Activated CD4-positive, CD25-positive, alpha-beta regulatory T cell (primary cell): ENCODE results near the gene GIPC3.
A peak's percentile ranks its signal among the peaks of the same experiment; 100 is the strongest.
"Not testable (repeated sequence)": the region's sequence is repeated elsewhere in the genome, so short reads cannot be mapped to it uniquely, and the experiment has no call there.

Experiments used
- DNase-seq, 4 experiments: peaks; one replicate each; lab custom pipeline; 2025; lab: John Stamatoyannopoulos, UW

Gene GIPC3

DNA sequence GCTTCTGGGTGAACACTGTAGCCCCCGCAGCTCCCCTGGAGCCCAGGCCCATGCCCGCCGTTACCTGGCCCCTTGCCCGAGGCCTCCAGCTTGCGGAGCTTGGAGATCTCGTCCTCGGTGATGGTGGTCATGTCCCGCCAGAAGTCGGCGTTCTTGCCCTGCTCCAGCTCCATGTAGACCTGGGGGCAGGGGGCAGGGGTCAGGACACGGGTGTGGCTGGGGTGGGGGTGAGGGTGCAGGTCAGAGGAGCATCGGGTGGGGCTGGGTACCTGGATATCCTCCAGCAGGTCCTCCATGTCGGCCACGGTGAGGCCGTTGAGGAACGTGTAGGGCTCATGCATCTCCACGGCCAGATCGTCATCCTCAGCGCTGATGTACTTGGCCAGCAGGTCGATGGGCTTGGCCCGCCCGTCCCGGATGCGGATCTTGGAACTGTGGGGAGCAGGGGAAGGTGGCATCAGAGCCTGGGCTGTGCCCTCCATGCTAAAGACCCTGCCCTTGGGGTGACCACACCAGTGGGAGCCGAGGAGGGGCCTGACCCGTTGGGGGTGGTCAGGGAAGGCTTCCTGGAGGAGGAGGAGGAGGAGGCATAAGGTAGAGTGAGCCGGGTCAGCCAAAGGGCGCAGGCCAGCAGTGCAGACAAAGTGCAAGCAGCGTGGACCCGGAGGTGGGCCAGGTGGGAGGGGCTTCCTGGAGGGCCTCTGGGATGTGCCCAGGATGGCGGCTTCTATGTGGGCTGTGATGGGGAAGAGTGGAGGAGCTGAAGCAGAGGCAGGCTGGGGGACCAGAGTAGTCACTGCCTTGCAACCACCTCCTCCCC, 33.7 kb downstream of the GIPC3 start:
- DNase-seq = no peak

DNA sequence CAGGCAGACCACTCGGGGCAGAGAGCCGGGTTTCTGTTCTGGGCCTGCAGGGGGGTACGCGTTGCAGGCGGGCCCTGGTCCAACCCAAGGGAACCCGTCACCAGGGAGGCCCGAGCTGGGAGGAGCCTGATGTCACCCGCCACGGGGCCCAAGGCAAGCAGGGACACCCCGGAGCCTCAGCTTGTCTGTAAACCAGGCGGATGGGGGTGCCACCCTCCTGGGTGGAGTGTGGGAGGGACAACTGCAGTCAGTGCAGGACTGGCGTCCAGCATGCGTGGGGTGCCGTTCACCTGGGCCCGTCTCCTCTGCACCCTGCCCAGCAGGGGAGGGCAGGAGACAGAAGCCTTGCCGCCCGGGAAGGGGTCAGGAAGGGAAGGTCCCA, 34.3 kb downstream of the GIPC3 start:
- DNase-seq = no peak

DNA sequence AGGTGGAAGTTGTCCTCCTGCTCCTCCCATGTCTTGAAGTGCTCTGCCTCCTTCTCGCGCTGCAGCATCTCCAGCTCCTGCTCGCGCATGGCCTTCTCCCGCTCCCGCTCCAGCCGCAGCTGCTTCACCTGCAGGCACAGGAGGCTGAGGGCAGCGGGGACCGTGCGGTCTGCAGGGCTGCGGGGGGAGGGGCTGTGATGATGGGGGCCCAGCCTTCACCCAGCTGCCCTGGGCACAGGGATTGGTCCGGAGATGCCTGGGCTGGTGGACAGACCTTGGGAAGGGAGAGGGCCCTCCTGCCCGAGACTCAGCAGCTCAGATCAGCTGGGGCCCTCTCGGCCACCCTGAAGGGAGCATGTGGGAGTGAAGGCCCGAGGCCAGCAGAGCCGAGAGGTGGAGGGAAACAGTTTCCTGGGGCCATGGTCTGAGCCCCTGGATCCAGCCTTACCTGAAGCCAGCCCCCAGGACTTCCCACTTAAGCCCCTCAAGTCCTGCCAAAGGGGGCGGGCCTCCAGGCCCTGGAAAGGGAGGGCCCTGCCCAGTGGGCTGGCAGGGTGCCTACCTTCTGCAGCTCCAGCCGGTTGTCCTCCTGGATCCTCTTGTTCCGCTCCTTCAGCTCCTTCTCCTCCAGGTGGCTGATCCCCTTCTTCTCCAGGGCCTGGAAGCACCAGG, 35.0 kb downstream of the GIPC3 start:
- DNase-seq = no peak

DNA sequence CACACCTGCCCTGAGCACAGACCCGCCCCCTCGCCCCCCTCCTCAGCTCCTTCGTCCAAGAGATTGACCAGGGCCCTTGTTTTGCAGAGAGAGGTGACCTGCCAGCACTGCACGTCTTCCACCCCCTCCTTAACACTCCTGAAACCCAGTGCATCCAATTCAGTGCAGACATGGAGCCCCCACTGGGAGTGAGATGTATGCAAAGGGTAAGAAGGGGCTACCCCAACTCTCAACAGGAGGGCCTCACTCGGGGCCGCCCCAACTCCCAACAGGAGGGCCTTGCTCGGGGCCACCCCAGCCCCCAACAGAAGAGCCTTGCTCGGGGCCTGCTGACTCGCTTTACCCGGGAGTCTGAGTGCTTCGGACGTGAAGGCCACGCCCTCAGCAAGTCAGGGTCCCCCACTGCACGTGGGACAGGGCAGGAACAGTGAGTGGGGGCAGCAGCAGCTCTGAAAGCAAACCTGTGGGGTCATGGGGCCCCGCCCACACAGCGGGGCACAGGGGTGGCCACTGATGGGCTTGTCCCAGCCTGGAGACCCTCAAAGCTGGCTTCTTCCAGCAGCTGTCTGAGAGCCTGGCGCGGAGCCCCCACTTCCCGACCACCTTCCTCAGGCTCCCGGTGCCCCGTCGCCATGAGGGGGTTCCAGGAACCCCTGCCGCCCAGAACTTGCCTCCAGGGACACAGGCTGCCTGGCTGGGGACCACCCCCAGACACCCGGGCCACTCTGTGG, 35.7 kb downstream of the GIPC3 start:
- DNase-seq = no peak

DNA sequence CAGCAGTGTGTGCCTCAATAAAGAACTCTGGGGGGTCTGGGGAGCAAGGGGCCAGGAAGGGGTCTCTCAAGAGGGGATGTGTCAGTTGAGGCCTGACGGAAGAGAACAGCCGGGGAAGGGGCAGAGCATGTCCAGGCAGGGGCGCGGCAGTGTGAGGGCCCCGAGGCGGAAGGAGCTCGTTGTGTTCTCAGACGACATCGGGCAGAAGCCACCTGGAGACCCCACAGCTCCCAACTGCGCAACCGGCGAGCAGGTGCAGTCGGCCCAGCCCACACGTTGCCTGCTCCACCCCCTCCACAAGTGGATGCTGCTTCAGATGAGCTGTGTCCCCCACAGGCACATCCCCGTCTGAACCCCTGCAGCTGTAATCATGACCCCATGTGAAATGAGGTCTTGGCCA, 36.4 kb downstream of the GIPC3 start:
- no peak for DNase-seq

DNA sequence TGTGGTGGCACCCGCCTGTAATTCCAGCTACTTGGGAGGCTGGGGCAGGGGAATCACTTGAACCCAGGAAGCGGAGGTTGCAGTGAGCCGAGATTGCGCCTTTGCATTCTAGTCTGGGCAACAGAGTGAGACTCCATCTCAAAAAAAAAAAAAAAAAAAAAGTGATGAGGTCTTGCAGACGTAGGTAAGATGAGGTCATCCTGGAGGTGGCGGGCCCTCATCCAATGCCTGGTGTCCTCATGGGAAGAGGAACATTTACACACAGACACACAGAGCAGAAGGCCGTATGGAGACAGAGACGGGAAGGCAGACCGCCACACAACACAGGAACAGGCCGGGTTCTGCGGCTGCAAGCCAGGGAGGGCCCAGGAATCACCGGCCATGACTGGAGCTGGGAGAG, 36.9 kb downstream of the GIPC3 start:
- DNase-seq = no peak

DNA sequence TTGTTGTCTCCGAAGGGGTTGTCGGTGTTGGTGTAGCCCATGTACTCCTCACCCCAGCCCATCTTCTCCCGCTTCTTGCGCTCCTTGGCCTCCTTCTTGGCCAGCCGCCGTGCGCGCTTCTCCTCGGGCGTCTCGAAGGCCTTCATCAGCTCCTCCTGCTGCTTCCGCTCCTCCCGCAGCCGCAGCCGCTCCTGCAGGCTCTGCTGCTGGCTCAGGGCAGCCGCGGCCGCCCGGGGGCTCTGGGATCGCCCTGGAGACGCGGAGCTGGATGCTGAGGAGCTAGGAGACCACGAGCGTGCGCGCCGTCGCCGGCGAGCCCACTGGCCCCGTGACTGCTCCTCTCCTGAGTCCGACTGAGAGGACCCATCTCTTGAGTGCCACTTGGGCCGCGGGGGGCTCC, 38.4 kb downstream of the GIPC3 start:
- DNase-seq = no peak

DNA sequence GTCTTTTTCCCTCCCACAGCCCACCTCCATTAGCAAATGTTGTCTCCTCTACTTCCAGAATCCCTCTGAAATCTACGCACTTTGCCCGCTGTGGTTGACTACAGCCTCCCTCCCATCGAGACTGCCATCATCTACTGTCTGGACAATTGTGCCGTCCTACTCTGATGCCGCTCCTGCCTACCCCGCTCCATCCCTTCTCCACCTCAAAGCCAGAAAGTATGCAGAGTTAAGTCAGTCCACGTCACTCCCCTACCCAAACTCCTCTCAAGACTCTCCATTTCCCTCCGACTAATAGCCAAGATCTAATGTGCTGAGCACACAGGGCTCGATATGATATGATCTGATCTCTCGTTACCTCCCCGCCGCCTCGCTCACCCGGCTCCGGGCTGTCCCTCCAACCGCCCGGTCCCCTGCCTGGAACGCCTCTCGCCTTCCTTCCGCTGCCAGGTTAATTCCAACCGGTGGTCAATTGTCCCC, 40.8 kb downstream of the GIPC3 start:
- no peak for DNase-seq

DNA sequence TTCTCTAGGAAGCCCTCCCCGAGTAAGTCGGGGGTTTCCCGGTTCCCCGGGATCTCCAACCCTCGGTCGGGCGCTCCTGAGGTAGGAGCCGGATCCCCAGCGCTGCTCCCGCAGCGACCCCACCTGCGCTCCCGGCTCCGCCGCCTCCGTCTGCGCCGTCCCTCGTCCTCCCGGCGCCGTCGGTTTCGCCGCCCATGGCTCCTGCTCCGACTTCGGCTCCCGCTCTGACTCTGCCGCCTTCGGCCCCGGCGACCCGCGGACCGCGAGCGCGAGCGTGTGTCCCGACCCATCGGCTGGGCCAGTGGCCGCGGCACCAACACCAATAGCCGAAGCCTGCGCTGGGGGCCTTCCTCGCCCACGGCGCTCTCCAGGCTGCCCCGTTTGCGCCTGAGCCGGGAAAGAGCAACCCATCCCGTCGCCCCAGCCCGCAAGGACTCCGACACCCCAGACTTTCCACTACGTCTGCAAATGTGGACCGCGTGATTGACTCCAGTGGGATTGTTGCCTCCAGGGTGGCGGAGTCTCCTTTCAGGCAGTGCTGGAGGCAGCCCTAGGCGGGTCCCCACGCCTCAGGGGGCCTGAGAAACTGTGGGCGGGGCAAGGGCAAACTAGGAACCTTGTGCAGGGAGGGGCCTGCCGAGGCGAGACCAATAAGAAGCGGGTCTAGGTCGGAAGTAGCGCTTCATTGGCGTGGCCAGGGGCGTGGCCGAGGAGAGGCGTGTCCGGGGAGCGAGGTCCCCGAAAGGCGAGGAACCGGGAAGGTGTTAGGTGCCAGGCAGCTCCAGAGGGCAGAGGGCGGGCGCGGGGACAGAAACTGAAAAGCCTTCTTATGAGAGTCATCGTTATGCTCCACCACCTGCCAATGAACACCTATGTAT, 41.4 kb downstream of the GIPC3 start, which contains the start of gene CACTIN:
TSS of gene CACTIN (minus strand) at position 318 of the 878 bp plus-strand sequence. CDS start at position 290, 28 bp downstream.
- peak; percentile 96 to 98 (median 98) for DNase-seq

DNA sequence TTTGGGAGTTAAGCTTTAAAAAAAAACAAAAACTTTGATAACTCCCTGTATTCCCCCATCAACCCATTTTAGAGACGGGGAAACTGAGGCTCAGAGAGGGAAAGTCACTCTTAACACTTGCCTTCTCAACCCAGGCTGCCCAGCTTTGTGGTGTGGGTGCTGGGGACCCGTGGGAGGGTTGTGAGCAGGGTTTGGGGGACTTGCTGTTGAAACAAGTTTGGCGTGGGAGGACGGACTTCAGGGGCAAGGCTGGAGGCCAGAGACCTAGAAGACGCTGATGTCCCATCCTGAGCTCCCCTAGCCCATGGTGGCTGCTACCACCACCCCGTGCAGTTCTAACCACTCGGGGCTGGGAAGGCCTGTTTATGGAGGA, 42.1 kb downstream of the GIPC3 start:
- DNase-seq = no peak

DNA sequence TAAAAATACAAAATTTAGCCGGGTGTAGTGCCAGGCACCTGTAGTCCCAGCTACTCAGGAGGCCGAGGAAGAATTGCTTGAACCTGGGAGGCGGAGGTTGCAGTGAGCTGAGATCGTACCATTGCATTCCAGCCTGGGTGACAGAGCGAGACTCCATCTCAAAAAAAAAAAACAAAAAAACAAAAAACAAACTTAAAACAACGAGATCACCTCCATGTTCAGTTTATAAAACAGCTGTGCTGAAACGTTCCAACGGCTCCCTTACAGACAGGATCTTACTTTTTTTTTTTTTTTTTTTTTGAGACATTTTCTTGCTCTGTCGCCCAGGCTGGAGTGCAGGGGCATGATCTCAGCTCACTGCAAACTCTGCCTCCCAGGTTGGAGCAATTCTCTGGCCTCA, 43.5 kb downstream of the GIPC3 start:
- DNase-seq = not testable (repeated sequence)

DNA sequence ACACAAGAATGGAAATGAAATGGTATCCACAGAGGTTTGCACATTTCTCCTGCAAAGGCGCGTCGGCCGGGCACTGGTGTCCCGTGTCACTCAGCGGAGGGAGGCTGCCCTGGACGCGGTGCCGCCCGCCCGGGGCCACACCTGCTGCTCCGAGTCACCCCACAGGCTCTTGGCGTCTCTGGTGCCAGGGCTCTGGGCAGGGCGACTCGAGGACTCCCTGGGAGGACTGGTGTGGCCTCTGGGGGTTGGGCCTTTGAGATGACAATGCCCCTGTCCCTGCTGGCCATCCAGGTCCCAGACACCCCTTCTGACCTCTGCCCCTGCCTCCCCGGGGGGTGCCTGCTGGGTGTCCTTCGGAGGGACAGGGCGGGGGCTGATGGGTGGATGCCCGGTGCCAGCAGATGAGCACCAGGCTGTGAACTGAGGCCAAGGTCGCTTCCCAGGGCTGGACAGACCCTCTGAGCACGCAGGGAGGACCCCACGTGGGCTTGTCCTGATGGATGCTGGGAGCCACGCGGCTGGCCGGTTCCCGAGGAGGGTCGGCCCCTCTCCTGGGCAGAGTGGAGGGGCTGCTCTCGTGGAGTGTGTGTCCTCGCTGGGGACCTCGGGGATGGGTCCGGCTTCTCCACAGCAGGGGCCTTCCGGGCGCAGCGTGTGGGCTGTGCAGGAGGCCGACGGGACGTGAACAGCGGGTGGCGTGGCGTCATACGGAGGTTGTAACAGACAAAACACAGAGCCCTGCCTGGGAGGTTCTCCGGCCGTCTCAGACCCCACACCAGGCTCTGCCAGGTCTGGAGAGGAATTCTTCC, 46.0 kb downstream of the GIPC3 start:
- no peak for DNase-seq

DNA sequence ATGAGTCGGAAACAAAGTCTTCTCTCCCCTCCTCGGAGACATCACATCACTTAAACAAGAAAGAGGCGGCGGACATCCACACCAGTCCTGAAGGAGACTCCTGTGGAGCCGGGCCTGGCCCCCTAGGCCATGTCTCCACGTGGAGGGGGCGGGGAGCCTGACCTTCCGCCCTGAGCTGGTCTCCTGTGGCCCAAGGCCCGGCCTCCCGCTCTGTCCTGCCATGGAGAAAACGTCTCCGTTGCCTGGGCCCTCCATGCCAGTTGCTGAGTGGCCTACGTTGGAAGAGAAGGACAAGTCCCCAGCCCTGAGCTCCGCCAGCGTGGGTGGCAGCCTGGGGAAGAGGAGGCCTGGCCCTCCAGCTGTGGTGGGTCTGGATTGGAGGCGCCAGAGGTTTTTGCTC, 46.8 kb downstream of the GIPC3 start:
- no peak for DNase-seq

DNA sequence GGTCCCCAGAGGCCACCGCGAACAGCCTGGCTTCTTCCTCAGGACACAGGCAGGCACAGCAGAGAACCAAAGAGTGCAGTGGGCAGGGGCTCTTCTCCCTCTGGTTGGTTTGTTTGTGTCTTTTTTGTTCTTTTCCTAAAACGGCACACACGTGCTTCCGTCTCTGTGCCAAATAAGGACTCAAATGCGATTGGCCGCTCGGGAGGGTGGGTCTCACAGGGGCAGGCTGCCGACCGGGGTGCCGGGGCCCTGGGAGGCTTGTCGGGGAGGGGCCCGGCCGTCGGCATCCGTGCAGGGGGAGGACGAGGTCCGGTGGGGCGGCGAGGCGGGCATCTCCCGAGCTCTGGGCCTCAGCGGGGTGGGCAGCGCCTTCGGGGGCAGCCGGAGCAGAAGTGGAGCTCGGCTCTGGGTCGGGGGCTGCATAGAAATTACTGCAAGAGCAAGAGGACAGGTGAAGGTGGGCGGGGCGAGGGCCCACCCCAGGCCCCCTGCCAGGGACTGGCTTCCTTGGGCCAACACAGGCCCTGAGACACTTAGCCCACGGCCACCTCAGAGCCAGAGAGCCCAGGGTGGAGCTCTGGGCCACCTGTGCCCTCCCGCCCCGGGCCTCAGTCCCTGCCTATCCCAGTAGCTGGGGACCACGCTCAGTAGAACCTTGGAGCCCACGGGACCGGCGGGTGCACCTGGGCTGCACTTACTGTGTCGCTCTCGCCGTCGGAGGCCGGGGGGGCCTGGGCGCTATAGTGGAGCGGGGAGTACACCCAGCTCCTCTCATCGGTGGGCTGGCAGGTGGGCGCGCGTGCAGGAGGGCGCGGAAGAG, 47.7 kb downstream of the GIPC3 start:
- no peak for DNase-seq

DNA sequence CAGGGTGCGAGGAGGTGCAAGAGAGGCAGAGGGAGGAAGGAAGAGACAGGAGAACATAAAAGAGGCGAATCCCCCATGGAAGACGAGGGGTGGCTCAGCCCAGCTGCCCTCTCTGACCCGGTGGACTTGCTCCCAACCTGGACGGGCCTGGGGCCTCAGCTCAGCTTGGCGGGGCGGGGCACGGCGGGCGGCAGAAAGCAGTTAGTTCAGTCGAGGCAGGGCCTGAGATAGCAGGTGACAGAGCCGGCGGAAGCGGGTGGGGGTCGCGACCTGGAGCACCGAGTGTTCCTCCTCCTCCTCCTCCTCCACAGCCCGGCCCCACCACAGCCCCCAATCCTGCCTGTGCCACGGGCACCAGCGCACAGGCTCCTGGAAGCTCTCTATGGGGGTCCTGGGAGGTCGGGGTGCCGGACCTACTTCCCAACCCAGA, 48.3 kb downstream of the GIPC3 start:
- no peak for DNase-seq

DNA sequence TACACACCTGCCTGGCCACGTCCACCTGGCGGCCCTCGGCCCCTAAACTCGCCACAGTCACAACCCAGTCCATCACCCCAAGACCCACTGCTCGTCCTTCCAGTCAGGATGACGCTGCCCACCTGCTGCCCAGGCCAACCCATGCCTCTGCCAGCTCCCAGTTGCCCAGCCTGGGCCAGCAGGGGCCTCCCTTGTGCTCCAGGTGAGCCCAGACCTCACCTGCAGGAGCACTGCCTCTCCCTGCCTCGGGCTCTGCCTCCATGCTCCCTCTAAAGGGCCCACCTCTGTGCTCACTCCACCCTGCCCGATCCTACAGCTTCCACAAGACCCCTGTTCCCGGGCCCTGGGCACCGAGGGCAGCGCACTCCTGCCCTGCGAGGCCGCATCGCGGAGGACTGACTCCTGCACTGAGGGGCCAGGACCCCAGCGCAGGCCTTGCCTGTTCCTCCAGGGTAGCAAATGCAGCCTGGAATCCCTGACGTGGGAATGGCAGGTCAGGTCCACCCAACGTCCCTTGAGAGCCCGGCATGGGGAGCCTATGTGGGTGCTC, 49.3 kb downstream of the GIPC3 start:
- no peak for DNase-seq

DNA sequence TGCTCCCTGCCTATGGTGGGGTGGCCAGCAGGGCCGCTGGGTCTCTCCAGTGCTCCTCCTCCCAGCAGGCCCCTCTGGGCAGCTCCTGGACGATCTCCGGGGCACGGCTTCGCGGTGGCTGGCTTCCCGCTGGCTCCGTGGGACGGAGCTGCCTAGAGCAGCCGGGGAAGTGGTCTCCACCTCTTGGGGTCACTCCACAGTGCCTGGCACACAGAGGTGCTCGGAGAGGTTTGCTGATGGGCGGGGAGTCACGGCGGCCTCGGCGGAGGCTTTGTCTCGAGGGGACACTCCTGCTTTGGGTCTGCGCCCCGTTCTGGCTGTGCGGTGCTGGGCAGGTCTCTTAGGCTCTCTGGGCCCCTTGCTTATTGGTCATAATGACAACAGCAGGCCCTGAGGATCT, 51.2 kb downstream of the GIPC3 start:
- no peak for DNase-seq

DNA sequence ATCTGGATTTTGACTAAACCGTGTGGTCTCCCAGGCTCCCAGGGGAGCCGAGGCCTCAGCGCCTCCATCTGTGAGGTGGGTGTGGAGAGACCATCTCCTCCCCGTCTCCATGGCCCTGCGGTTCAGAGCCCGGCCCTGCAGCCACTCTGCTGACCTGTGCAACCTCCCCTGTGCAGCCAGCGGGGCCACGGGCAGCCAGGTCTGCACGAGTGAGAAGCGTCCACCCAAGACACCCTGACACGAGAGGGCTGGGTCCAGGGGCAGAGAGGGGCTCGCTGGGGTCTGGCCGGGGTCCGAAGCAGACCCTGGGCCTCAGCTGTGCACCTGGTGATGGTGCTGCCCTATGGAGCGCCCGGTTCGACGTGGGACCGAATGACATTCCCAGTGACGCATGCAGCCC, 51.7 kb downstream of the GIPC3 start:
- DNase-seq = no peak

DNA sequence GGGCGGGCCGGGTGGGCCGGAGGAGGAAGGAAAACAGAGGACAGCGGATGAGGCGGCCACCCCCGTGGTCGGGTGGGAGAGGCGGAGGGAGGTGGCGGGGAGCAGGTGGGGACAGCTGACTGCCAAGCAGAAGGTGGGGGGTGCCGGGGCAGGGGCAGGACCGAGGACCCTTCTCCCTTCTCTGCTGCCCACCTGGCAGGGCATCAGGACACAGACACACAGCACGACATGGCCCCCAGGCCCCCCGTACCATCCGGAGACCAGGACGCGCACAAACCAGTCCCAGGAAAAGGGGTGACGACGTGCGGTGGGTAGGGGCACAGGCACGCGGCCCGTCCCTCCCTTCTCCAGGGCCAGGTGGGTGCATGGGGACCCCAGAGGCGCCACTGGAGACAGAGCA, 52.3 kb downstream of the GIPC3 start:
- no peak for DNase-seq
